Type B pancreatic cell (in vitro differentiated cells): ENCODE data around the gene IPP. TPM values are rescaled to one million over a fixed set of nuclear protein-coding genes. Genes with fewer than 3 reads are reported as not detected.
"Not testable (repeated sequence)": the region's sequence is repeated elsewhere in the genome, so short reads cannot be mapped to it uniquely, and the experiment has no call there.

Experiments
- DNase-seq: peaks from one replicate; pipeline ENCODE4 v3.0.0; 2021; ENCODE audit warnings: mixed read lengths; ENCODE audit not compliant: unreplicated experiment; ENCODE audit errors: extremely low spot score
- H3K27ac Mint-ChIP-seq: 2 replicates; pipeline ENCODE4 v1.8.0; 2021; ENCODE audit warnings: mild to moderate bottlenecking, mixed read lengths
- H3K27me3 Mint-ChIP-seq: 2 replicates; pipeline ENCODE4 v1.8.0; 2021; ENCODE audit warnings: mixed read lengths
- H3K36me3 Mint-ChIP-seq: 2 replicates; pipeline ENCODE4 v1.8.0; 2021; ENCODE audit warnings: mixed read lengths
- H3K4me1 Mint-ChIP-seq: one replicate; pipeline ENCODE4 v1.8.0; 2021; ENCODE audit warnings: mixed read lengths; ENCODE audit not compliant: unreplicated experiment
- H3K4me3 Mint-ChIP-seq: 2 replicates; pipeline ENCODE4 v1.8.0; 2021; ENCODE audit warnings: mild to moderate bottlenecking, mixed read lengths
- H3K9me3 Mint-ChIP-seq: 2 replicates; pipeline ENCODE4 v1.8.0; 2021; ENCODE audit warnings: mixed read lengths
- CTCF ChIP-seq: fragments of 200-600 bp; sonication (generic); conservative IDR thresholded peaks from 2 replicates; pipeline ENCODE4 v1.5.0; 2021; ENCODE audit warnings: antibody characterized with exemption, mild to moderate bottlenecking
- total RNA-seq: library from RNA; stranded (reverse); gene quantifications from 2 replicates; pipeline ENCODE4 v1.2.1, GENCODE V29; 2021; ENCODE audit warnings: low replicate concordance

IPP gene
- total RNA-seq, 1 donor from 2014 or later = 21.0 TPM

- Mint-ChIP-seq H3K27ac (no peak overlapping the region), H3K4me3 (no peak overlapping the region), H3K36me3 (peaks cover 5% of the 10 kb centered on the region), H3K4me1 (no peaks in the 10 kb centered on the region), H3K27me3 (no peaks in the 10 kb centered on the region), H3K9me3 (no peaks in the 10 kb centered on the region)
- DNase-seq = no peak
- no peak for TF ChIP-seq CTCF
Measured at GRCh38 chr1:45721207-45721606, 29.2 kb downstream of the IPP start.

DNA sequence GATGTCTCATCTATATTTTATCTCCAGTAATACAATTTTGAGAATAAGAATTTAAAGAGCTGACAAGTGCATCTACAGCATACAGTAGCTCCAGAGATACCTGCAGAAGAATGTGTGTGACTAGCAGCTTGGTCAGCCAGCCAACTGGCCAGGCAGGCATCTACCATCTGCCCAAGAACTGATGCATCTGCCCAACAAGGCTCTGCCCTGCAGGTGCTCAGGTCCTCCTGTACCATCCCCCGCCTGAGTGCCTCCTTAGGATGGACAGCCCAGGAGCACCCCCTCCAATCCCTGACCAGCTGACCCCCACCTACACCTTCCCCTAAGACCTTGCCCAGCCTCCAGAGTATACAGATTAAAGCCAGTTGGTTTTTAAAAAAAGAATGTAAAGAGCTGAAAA, 32.2 kb downstream of the IPP start:
- no peaks in the 10 kb centered on the region for H3K4me1 Mint-ChIP-seq
- no peak for TF ChIP-seq CTCF
- H3K27me3 Mint-ChIP-seq = no peaks in the 10 kb centered on the region
- H3K4me3 Mint-ChIP-seq = no peak overlapping the region
- no peak overlapping the region for H3K27ac Mint-ChIP-seq
- no peak for DNase-seq
- H3K36me3 Mint-ChIP-seq = peaks cover 13% of the 10 kb centered on the region
- no peaks in the 10 kb centered on the region for H3K9me3 Mint-ChIP-seq

GRCh38 chr1:45717386-45717785, 33.1 kb downstream of the IPP start:
- H3K27me3 Mint-ChIP-seq, H3K36me3 Mint-ChIP-seq, H3K9me3 Mint-ChIP-seq, H3K4me1 Mint-ChIP-seq, H3K27ac Mint-ChIP-seq, DNase-seq, H3K4me3 Mint-ChIP-seq: not testable (repeated sequence)

DNA sequence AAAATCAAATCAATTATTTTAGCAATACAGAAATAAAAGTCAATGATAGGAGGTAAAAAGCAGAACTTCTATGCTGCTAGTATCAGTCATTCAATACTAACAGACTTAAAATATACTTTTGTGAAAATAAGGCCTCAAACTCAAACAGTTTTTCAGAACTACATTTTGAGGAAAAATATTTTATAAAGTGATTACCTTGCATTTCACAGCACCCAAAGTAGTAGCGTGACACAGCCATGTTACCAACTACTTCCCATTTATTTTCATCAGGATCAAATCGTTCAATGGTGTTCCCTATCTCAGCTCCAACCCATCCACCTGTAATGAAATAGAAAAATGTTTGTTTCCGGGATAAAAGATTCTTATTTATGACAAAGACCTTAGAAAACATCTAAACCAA, 33.8 kb downstream of the IPP start:
- no peak overlapping the region for H3K4me3 Mint-ChIP-seq
- H3K27me3 Mint-ChIP-seq = no peaks in the 10 kb centered on the region
- H3K36me3 Mint-ChIP-seq = peaks cover 10% of the 10 kb centered on the region
- no peak for DNase-seq
- H3K27ac Mint-ChIP-seq = no peak overlapping the region
- TF ChIP-seq CTCF = no peak
- no peaks in the 10 kb centered on the region for H3K9me3 Mint-ChIP-seq
- no peaks in the 10 kb centered on the region for H3K4me1 Mint-ChIP-seq

DNA sequence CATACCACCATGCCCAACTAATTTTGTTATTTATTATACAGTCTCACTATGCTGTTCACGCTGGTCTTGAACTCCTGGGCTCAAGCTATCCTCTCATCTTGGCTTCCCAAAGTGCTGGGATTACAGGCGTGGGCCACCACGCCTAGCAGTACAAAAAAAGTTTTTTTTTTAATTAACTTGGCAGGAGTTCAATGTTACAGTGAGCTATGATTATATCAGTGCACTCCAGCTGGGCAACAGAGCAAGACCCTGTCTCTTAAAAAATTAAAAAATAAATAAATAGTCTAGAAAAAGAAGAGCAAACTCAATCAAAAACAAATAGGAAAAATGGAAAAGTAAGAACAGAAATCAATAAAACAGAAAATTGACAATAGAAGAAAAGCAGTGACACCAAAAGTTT, 36.7 kb downstream of the IPP start:
- peaks cover 12% of the 10 kb centered on the region for H3K36me3 Mint-ChIP-seq
- H3K4me3 Mint-ChIP-seq = no peak overlapping the region
- no peak overlapping the region for H3K27ac Mint-ChIP-seq
- H3K27me3 Mint-ChIP-seq = no peaks in the 10 kb centered on the region
- no peak for TF ChIP-seq CTCF
- H3K9me3 Mint-ChIP-seq = no peaks in the 10 kb centered on the region
- no peak for DNase-seq
- H3K4me1 Mint-ChIP-seq = no peaks in the 10 kb centered on the region

GRCh38 chr1:45704637-45705036, 45.8 kb downstream of the IPP start:
- Mint-ChIP-seq H3K36me3 (peaks cover 20% of the 10 kb centered on the region), H3K9me3 (no peaks in the 10 kb centered on the region)

More at GRCh38 chr1:45704637-45705036, 45.8 kb downstream of the IPP start:
- H3K4me1 Mint-ChIP-seq = no peaks in the 10 kb centered on the region
- no peaks in the 10 kb centered on the region for H3K27me3 Mint-ChIP-seq
- H3K27ac Mint-ChIP-seq = no peak overlapping the region
- no peak overlapping the region for H3K4me3 Mint-ChIP-seq
- TF ChIP-seq CTCF = no peak
- DNase-seq = no peak
